A673 (cell line): ENCODE data around the gene ADGRG1. TPM values are rescaled to one million over a fixed set of nuclear protein-coding genes. Genes with fewer than 3 reads are reported as not detected.
"Not testable (repeated sequence)": the region's sequence is repeated elsewhere in the genome, so short reads cannot be mapped to it uniquely, and the experiment has no call there.

ENCODE experiments used
- BruUV-seq: library from RNA; stranded (reverse); fragments of 400-500 nt; replicated peaks from 2 replicates; lab custom pipeline; 2021; lab: Mats Ljungman, UMichigan
- CTCF ChIA-PET: fragments of 300-600 bp; sonication (Branson Sonifier 250); formaldehyde crosslinking; loops from one replicate; lab custom pipeline; 2022; ENCODE audit warnings: antibody characterized with exemption; lab: Charles Lee
- POLR2A ChIA-PET: fragments of 300-600 bp; sonication (Branson Sonifier 250); formaldehyde crosslinking; loops from one replicate; lab custom pipeline; 2022; ENCODE audit warnings: antibody characterized with exemption; ENCODE audit not compliant: low non-redundant PET; lab: Charles Lee
- DNase-seq: peaks from one replicate; pipeline ENCODE4 v3.0.0-alpha.2; 2015; ENCODE audit warnings: low spot score
- H3K27ac ChIP-seq: fragments of 200-600 bp; sonication (generic); 2 replicates; pipeline ENCODE4 v1.5.1; 2016; ENCODE audit warnings: mixed run types, low read depth, mild to moderate bottlenecking, mixed read lengths, antibody characterized with exemption, low read length; ENCODE audit not compliant: poor library complexity, severe bottlenecking
- H3K27me3 ChIP-seq: fragments of 200-600 bp; sonication (generic); replicated peaks from 2 replicates; pipeline ENCODE4 v1.6.1; 2017; ENCODE audit warnings: mixed run types, low read depth, mild to moderate bottlenecking, mixed read lengths, antibody characterized with exemption, low read length; ENCODE audit not compliant: insufficient read depth, poor library complexity
- H3K36me3 ChIP-seq: fragments of 200-600 bp; sonication (generic); 2 replicates; pipeline ENCODE4 v1.6.1; 2016; ENCODE audit warnings: mixed run types, mild to moderate bottlenecking, mixed read lengths, antibody characterized with exemption, low read length; ENCODE audit not compliant: insufficient read depth, poor library complexity, severe bottlenecking
- H3K4me1 ChIP-seq: fragments of 200-600 bp; sonication (generic); 2 replicates; pipeline ENCODE4 v1.6.1; 2017; ENCODE audit warnings: mixed run types, mild to moderate bottlenecking, mixed read lengths, antibody characterized with exemption, low read length; ENCODE audit not compliant: insufficient read depth, poor library complexity, severe bottlenecking
- H3K4me3 ChIP-seq: fragments of 200-600 bp; sonication (generic); 2 replicates; pipeline ENCODE4 v1.5.1; 2016; ENCODE audit warnings: low read depth, mixed run types, mild to moderate bottlenecking, mixed read lengths, low read length; ENCODE audit not compliant: poor library complexity, severe bottlenecking
- H3K9me3 ChIP-seq: fragments of 200-600 bp; sonication (generic); 2 replicates; pipeline ENCODE4 v1.6.1; 2016; ENCODE audit warnings: mixed run types, low read depth, mild to moderate bottlenecking, mixed read lengths, antibody characterized with exemption, low read length; ENCODE audit not compliant: poor library complexity, severe bottlenecking
- EZH2 ChIP-seq: fragments of 200-600 bp; sonication (generic); IDR thresholded peaks from 2 replicates; pipeline ENCODE4 v1.6.1; 2017; ENCODE audit warnings: borderline replicate concordance, low read depth, mild to moderate bottlenecking, mixed read lengths, antibody characterized with exemption, low read length; ENCODE audit not compliant: poor library complexity, severe bottlenecking
- intact Hi-C: fragments of 100-400 bp; cut with micrococcal nuclease; formaldehyde crosslinking; loops from one replicate; pipeline ENCODE4 v1.10.0; 2022; ENCODE audit not compliant: unreplicated experiment
- total RNA-seq: library from RNA; stranded (reverse); gene quantifications from 2 replicates; pipeline ENCODE4 v1.2.3, GENCODE V29; 2021
- TF ChIP-seq, protein P1 (sequence below): fragments of 300-800, 200-600 bp; sonication (generic); conservative IDR thresholded peaks from 2 replicates; pipeline ENCODE4 v1.5.1; 2017; ENCODE audit warnings: low read depth, mild to moderate bottlenecking, antibody characterized with exemption, low read length, moderate library complexity, mixed read lengths

Gene ADGRG1
- total RNA-seq, 1 experiment from 2014 or later: 0.75 TPM

DNA sequence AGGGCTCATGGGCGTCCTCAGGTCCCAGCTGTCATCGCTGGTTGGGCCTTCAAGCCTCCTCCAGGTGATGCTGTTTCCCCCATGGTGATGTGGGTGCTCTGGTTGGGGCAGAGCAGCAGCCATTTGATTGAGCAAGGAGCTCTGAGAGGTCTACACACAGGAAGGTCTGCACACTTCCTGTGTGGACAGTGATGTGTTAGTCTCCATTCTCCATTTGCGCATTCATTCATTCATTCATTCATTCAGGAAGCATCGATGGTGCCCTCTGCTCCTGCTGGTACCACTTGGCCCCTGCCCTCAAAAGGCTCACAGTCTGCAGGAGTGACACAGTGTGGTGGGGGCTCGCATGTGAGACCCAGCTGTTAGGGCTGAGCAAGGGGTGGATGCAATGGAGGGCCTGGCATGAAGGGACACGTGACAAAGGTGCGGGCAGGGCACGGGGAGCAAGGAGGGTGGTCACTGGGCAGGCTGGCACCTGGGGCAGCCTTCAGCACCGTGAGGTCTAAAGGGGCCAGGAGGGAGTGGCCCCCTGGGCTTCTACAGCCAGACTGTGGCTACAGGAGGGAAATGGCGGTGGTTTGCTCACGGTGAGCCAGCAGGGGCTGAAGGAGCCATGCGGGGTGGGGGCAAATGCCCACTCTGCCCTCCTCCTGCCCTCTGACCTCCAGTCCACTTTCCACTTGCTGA is 41.2 kb downstream of the ADGRG1 start:
- ChIA-PET CTCF (no interaction called here), POLR2A (no interaction called here)
- no TSS peak for BruUV-seq
- no peak overlapping the region for H3K27ac ChIP-seq
- no peaks in the 10 kb centered on the region for H3K4me1 ChIP-seq
- H3K4me3 ChIP-seq: no peak overlapping the region
- no peak for DNase-seq
- intact Hi-C loops: no loop called here
- H3K27me3 ChIP-seq: no peaks in the 10 kb centered on the region
- no peaks in the 10 kb centered on the region for H3K9me3 ChIP-seq
- no peaks in the 10 kb centered on the region for H3K36me3 ChIP-seq
- TF ChIP-seq, protein P1, sequence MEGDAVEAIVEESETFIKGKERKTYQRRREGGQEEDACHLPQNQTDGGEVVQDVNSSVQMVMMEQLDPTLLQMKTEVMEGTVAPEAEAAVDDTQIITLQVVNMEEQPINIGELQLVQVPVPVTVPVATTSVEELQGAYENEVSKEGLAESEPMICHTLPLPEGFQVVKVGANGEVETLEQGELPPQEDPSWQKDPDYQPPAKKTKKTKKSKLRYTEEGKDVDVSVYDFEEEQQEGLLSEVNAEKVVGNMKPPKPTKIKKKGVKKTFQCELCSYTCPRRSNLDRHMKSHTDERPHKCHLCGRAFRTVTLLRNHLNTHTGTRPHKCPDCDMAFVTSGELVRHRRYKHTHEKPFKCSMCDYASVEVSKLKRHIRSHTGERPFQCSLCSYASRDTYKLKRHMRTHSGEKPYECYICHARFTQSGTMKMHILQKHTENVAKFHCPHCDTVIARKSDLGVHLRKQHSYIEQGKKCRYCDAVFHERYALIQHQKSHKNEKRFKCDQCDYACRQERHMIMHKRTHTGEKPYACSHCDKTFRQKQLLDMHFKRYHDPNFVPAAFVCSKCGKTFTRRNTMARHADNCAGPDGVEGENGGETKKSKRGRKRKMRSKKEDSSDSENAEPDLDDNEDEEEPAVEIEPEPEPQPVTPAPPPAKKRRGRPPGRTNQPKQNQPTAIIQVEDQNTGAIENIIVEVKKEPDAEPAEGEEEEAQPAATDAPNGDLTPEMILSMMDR: no peak
- TF ChIP-seq EZH2: no peak

DNA sequence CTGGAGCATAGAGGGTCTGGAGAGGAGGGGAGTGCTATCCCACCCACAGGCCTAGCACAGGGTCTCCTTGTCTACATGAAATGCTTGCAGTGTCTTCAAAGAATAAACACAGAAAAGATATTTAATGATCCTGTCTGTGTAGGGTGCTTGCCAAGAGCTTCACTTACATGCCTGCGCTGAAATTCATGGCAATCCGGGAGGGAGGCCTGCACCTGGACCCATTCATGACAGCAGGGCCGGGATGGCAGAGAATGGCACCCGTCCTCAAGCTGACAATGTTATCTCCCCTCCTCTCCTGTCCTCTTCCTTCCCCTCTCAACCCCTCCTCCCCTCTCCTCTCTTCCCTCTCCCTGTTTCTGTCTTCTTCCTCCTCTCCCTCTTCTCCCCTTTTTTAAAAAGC is 41.8 kb downstream of the ADGRG1 start:
- TF ChIP-seq, protein P1: no peak
- TF ChIP-seq EZH2: no peak

DNA sequence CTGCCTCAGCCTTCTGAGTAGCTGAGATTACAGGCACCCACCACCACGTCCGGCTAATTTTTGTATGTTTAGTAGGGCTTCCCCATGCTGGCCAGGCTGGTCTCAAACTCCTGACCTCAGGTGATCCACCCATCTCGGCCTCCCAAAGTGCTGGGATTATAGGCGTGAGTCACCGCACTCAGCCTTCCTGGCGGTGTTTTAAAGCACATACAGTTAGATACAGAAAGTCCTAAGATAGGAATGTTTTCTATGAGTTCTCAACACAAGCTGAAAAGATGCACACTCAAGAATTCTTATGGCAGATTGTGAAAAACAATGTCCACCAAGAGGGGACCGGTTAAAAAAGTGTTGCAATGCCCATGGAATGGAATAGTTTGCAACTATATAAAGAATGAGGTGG is 43.0 kb downstream of the ADGRG1 start:
- CTCF ChIA-PET, H3K27me3 ChIP-seq, intact Hi-C loops, BruUV-seq, H3K36me3 ChIP-seq, H3K4me1 ChIP-seq, DNase-seq, H3K4me3 ChIP-seq, H3K27ac ChIP-seq, POLR2A ChIA-PET, H3K9me3 ChIP-seq: not testable (repeated sequence)

More for the DNA sequence above, 41.8 kb downstream of the ADGRG1 start:
- Histone ChIP-seq H3K4me3 (no peak overlapping the region), H3K9me3 (no peaks in the 10 kb centered on the region), H3K4me1 (no peaks in the 10 kb centered on the region), H3K27ac (no peak overlapping the region), H3K36me3 (no peaks in the 10 kb centered on the region), H3K27me3 (no peaks in the 10 kb centered on the region)
- no peak for DNase-seq
- intact Hi-C loops: no loop called here
- no TSS peak for BruUV-seq
- CTCF ChIA-PET: no interaction called here
- POLR2A ChIA-PET: interaction anchor here (0.6 kb wide), 1 partner anchor 198 kb away, joined by 4 read pairs; no protein-coding TSS in a partner anchor

DNA sequence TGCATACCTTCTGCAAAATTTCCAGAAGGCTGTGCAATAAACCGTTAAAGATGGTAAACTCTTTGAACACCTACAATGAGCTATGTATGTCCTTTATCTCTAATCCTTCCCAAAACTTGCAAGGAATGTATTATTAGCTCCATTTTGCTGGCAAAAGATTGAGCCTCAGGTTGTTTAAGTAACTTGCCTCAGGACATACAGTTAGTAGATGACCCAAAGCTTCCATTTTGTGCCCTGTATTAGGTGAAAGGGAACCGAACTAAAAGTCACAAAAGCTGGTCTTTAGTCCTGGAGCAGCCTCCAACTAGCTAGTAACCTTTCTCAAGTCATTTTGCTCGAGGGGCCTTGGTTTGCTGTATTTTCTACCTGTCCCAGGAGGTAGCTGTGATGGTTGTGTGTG is 44.0 kb downstream of the ADGRG1 start:
- POLR2A ChIA-PET: no interaction called here
- Histone ChIP-seq H3K4me3 (no peak overlapping the region), H3K36me3 (no peaks in the 10 kb centered on the region), H3K9me3 (no peaks in the 10 kb centered on the region), H3K27me3 (no peaks in the 10 kb centered on the region), H3K4me1 (no peaks in the 10 kb centered on the region), H3K27ac (no peak overlapping the region)
- no TSS peak for BruUV-seq
- CTCF ChIA-PET: no interaction called here
- intact Hi-C loops: no loop called here
- DNase-seq: no peak
- no peak for TF ChIP-seq EZH2
- TF ChIP-seq, protein P1: no peak
